ENCODE measurements around the gene DAB2IP. TPM values are rescaled to one million over a fixed set of nuclear protein-coding genes. Genes with fewer than 3 reads are reported as not detected.

The DAB2IP gene
- total RNA-seq, 1 experiment from 2014 or later: 31.0 TPM

GRCh38 chr9:121658591-121658990 is 7.2 kb downstream of the DAB2IP start:
- ChIA-PET RAD21 (ENCODE audit: low non-redundant PET in 1 of 2, low total read pairs in 2 of 2, uncharacterized antibody in 2 of 2, unreplicated experiment in 2 of 2) (no interaction called here), CTCF (interaction anchor here (3.3 kb wide), 1 partner anchor 25 kb away, joined by 11 read pairs; no protein-coding TSS in a partner anchor), POLR2A (no interaction called here)
- Histone ChIP-seq H3K27ac (ENCODE audit: low read depth, low read length) (no peak overlapping the region), H3K79me2 (ENCODE audit: insufficient read depth, low read length) (no peaks in the 10 kb centered on the region), H3K36me3 (ENCODE audit: control insufficient read depth in 1 of 2, insufficient read depth in 2 of 2, low read length in 2 of 2) (no peaks in the 10 kb centered on the region), H4K20me1 (ENCODE audit: insufficient read depth) (no peaks in the 10 kb centered on the region), H3K9ac (ENCODE audit: low read length) (no peak overlapping the region), H3K4me2 (ENCODE audit: low read length) (no peak overlapping the region), H2AFZ (ENCODE audit: low read depth, low read length, poor library complexity, severe bottlenecking) (no peak overlapping the region), H3K27me3 (ENCODE audit: insufficient read depth, low read length) (no peaks in the 10 kb centered on the region), H3K4me1 (ENCODE audit: control insufficient read depth in 1 of 2, insufficient read depth in 2 of 2, low read length in 2 of 2) (peaks cover 3 to 11% of the 10 kb centered on the region in 2 experiments; a peak in 2 of 4 replicates), H3K9me3 (ENCODE audit: control insufficient read depth in 1 of 2, insufficient read depth in 1 of 2, low read depth in 1 of 2, low read length in 2 of 2) (no peaks in the 10 kb centered on the region), H3K4me3 (replicated peaks in 1 of 2; ENCODE audit: low read depth in 1 of 2, low read length in 2 of 2) (no peak overlapping the region), H3K9me2 (ENCODE audit: insufficient read depth) (no peaks in the 10 kb centered on the region)
- ATAC-seq (no peak), DNase-seq (ENCODE audit: low read depth, low spot score) (no peak)
- intact Hi-C loops (cut with micrococcal nuclease): no loop called here
- no TSS peak for BruUV-seq (replicated peaks)
- TF ChIP-seq ZFX (IDR thresholded peaks at IDR 0.05): no peak
- no peak for TF ChIP-seq TCF7L2 (IDR thresholded peaks at IDR 0.05; ENCODE audit: borderline replicate concordance, extremely low read depth, insufficient read depth, insufficient read length)
- TF ChIP-seq EZH2 (IDR thresholded peaks at IDR 0.05): no peak
- TF ChIP-seq SP1 (IDR thresholded peaks at IDR 0.05; ENCODE audit: low read depth): no peak
- TF ChIP-seq ZBTB33 (IDR thresholded peaks at IDR 0.05; ENCODE audit: extremely low read depth, insufficient replicate concordance, low read length): no peak
- no peak for TF ChIP-seq SRF (IDR thresholded peaks at IDR 0.05; ENCODE audit: low read depth)
- TF ChIP-seq, protein P1, sequence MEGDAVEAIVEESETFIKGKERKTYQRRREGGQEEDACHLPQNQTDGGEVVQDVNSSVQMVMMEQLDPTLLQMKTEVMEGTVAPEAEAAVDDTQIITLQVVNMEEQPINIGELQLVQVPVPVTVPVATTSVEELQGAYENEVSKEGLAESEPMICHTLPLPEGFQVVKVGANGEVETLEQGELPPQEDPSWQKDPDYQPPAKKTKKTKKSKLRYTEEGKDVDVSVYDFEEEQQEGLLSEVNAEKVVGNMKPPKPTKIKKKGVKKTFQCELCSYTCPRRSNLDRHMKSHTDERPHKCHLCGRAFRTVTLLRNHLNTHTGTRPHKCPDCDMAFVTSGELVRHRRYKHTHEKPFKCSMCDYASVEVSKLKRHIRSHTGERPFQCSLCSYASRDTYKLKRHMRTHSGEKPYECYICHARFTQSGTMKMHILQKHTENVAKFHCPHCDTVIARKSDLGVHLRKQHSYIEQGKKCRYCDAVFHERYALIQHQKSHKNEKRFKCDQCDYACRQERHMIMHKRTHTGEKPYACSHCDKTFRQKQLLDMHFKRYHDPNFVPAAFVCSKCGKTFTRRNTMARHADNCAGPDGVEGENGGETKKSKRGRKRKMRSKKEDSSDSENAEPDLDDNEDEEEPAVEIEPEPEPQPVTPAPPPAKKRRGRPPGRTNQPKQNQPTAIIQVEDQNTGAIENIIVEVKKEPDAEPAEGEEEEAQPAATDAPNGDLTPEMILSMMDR (IDR thresholded peaks at IDR 0.05 in 2 of 3, conservative IDR thresholded peaks at IDR 0.05 in 1 of 3; ENCODE audit: borderline replicate concordance in 1 of 3, insufficient read depth in 1 of 3, low read depth in 2 of 3, low read length in 2 of 3): no peak
- TF ChIP-seq JUND (IDR thresholded peaks at IDR 0.05): no peak
- TF ChIP-seq, protein P2, sequence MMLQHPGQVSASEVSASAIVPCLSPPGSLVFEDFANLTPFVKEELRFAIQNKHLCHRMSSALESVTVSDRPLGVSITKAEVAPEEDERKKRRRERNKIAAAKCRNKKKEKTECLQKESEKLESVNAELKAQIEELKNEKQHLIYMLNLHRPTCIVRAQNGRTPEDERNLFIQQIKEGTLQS (IDR thresholded peaks at IDR 0.05): no peak
- no peak for TF ChIP-seq POLR2A (IDR thresholded peaks at IDR 0.05; ENCODE audit: borderline replicate concordance, extremely low read depth, insufficient read depth, insufficient read length)
- no peak for TF ChIP-seq ELF1 (IDR thresholded peaks at IDR 0.05; ENCODE audit: borderline replicate concordance, low read depth)
- TF ChIP-seq FOSL1 (IDR thresholded peaks at IDR 0.05; ENCODE audit: low read depth): no peak
- no peak for TF ChIP-seq CEBPB (IDR thresholded peaks at IDR 0.05; ENCODE audit: low read depth)

Measured in HCT116 (cell line).